Esophagus (tissue), 2 donors: ENCODE data around the gene GAD2. TPM values are rescaled to one million over a fixed set of nuclear protein-coding genes. Genes with fewer than 3 reads are reported as not detected.

ENCODE experiments used
- H3K27ac ChIP-seq, 2 donors: one replicate each; pipeline ENCODE4 v1.5.1; 2013; ENCODE audit warnings: low read depth in 2 of 2, mild to moderate bottlenecking in 2 of 2, inconsistent platforms in 1 of 2, low read length in 1 of 2, moderate library complexity in 1 of 2
- H3K27me3 ChIP-seq, 2 donors: one replicate each; pipeline ENCODE4 v1.6.1; 2013; ENCODE audit warnings: low read length in 2 of 2, control low read depth in 1 of 2, mild to moderate bottlenecking in 1 of 2; ENCODE audit not compliant: insufficient read depth in 2 of 2, control insufficient read depth in 1 of 2
- H3K36me3 ChIP-seq, 2 donors: one replicate each; pipeline ENCODE4 v1.6.1; 2013; ENCODE audit warnings: low read length in 1 of 2; ENCODE audit not compliant: control insufficient read depth in 2 of 2, insufficient read depth in 2 of 2
- H3K4me1 ChIP-seq, 2 donors: one replicate each; pipeline ENCODE4 v1.6.1; 2013; ENCODE audit warnings: low read length in 1 of 2; ENCODE audit not compliant: control insufficient read depth in 2 of 2, insufficient read depth in 2 of 2
- H3K4me3 ChIP-seq, 2 donors: one replicate each; pipeline ENCODE4 v1.5.1; 2013; ENCODE audit warnings: low read length in 2 of 2, mild to moderate bottlenecking in 2 of 2, low read depth in 1 of 2, moderate library complexity in 1 of 2
- H3K9me3 ChIP-seq, 2 donors: one replicate each; pipeline ENCODE4 v1.6.1; 2013; ENCODE audit warnings: mild to moderate bottlenecking in 2 of 2, low read depth in 1 of 2, low read length in 1 of 2, moderate library complexity in 1 of 2; ENCODE audit not compliant: control insufficient read depth in 2 of 2, insufficient read depth in 1 of 2
- WGBS, 2 donors: extraction: QIAGEN DNeasy Blood & Tissue Kit; methylation state at CpG; one replicate each; pipeline ENCODE4 v1.1.7; 2013; 5-methylcytosine and 5-hydroxymethylcytosine counted together
- polyA plus RNA-seq, 2 donors: library from polyadenylated mRNA; stranded (reverse); fragments of 200-250 nt; gene quantifications; one replicate each; pipeline ENCODE4 v1.2.3, GENCODE V29; 2013
- donor health status: healthy with polysubstance abuse.
- donor health status: Bipolar disorder and iron deficiency.

GAD2 gene
- polyA plus RNA-seq, 2 donors, result 0.01 TPM; not detected in 1

- Histone ChIP-seq H3K27me3 (no peaks in the 10 kb centered on the region), H3K4me3 (no peak overlapping the region), H3K36me3 (no peaks in the 10 kb centered on the region), H3K4me1 (no peaks in the 10 kb centered on the region), H3K27ac (no peak overlapping the region), H3K9me3 (no peaks in the 10 kb centered on the region)
- 59 to 60% methylated on average over 3 of the region's 3 CpGs for WGBS, 2 donors
Measured at GRCh38 chr10:26296360-26296759, 79.8 kb downstream of the GAD2 start.

GRCh38 chr10:26300001-26300400, 83.4 kb downstream of the GAD2 start:
- no peaks in the 10 kb centered on the region for H3K27me3 ChIP-seq
- WGBS, 2 donors, result 54 to 58% methylated on average over 2 of the region's 2 CpGs
- H3K27ac ChIP-seq, result no peak overlapping the region
- H3K4me1 ChIP-seq, result no peaks in the 10 kb centered on the region
- H3K9me3 ChIP-seq, result no peaks in the 10 kb centered on the region
- no peak overlapping the region for H3K4me3 ChIP-seq
- no peaks in the 10 kb centered on the region for H3K36me3 ChIP-seq

- Histone ChIP-seq H3K4me1 (no peaks in the 10 kb centered on the region), H3K27me3 (no peaks in the 10 kb centered on the region), H3K9me3 (no peaks in the 10 kb centered on the region), H3K4me3 (no peak overlapping the region), H3K27ac (no peak overlapping the region), H3K36me3 (no peaks in the 10 kb centered on the region)
Measured at GRCh38 chr10:26303366-26303765, 86.8 kb downstream of the GAD2 start.

- Histone ChIP-seq H3K27ac (no peak overlapping the region), H3K27me3 (no peaks in the 10 kb centered on the region), H3K9me3 (peaks cover 0 to 3% of the 10 kb centered on the region in 2 donors), H3K4me1 (no peaks in the 10 kb centered on the region), H3K36me3 (no peaks in the 10 kb centered on the region), H3K4me3 (no peak overlapping the region)
- 39% methylated on average over 3 of the region's 3 CpGs for WGBS, 2 donors
Measured at GRCh38 chr10:26310361-26310760, 93.8 kb downstream of the GAD2 start.

GRCh38 chr10:26311383-26311940, 94.9 kb downstream of the GAD2 start:
- 42 to 48% methylated on average over 6 of the region's 6 CpGs for WGBS, 2 donors
- H3K27ac ChIP-seq, result no peak overlapping the region
- peaks cover 0 to 3% of the 10 kb centered on the region in 2 donors for H3K9me3 ChIP-seq
- H3K36me3 ChIP-seq, result no peaks in the 10 kb centered on the region
- no peak overlapping the region for H3K4me3 ChIP-seq
- H3K27me3 ChIP-seq, result no peaks in the 10 kb centered on the region
- no peaks in the 10 kb centered on the region for H3K4me1 ChIP-seq

- Histone ChIP-seq H3K9me3 (peaks cover 0 to 3% of the 10 kb centered on the region in 2 donors), H3K36me3 (no peaks in the 10 kb centered on the region), H3K27ac (no peak overlapping the region), H3K4me1 (no peaks in the 10 kb centered on the region), H3K4me3 (no peak overlapping the region), H3K27me3 (no peaks in the 10 kb centered on the region)
- 75 to 76% methylated on average over 10 of the region's 10 CpGs for WGBS, 2 donors
Measured at GRCh38 chr10:26314265-26315013, 97.9 kb downstream of the GAD2 start.

GRCh38 chr10:26318672-26319071, 102.1 kb downstream of the GAD2 start:
- Histone ChIP-seq H3K27me3 (no peaks in the 10 kb centered on the region), H3K9me3 (peaks cover 0 to 2% of the 10 kb centered on the region in 2 donors), H3K27ac (no peak overlapping the region), H3K36me3 (no peaks in the 10 kb centered on the region), H3K4me1 (no peaks in the 10 kb centered on the region), H3K4me3 (no peak overlapping the region)
- 43 to 49% methylated on average over 5 of the region's 5 CpGs for WGBS, 2 donors

- H3K4me3 ChIP-seq, result no peak overlapping the region
Measured at GRCh38 chr10:26323219-26323618, 106.6 kb downstream of the GAD2 start.

GRCh38 chr10:26326851-26327250, 110.3 kb downstream of the GAD2 start:
- WGBS, 2 donors, result 72 to 75% methylated on average over 3 of the region's 3 CpGs
- Histone ChIP-seq H3K4me1 (peaks cover 0 to 3% of the 10 kb centered on the region in 2 donors), H3K36me3 (no peaks in the 10 kb centered on the region), H3K27me3 (no peaks in the 10 kb centered on the region), H3K27ac (no peak overlapping the region), H3K9me3 (peaks cover 0 to 2% of the 10 kb centered on the region in 2 donors), H3K4me3 (no peak overlapping the region)

More at GRCh38 chr10:26323219-26323618, 106.6 kb downstream of the GAD2 start:
- H3K27ac ChIP-seq, result no peak overlapping the region
- H3K4me1 ChIP-seq, result peaks cover 0 to 3% of the 10 kb centered on the region in 2 donors
- no peaks in the 10 kb centered on the region for H3K27me3 ChIP-seq
- H3K9me3 ChIP-seq, result peaks cover 0 to 4% of the 10 kb centered on the region in 2 donors
- 79% methylated on average over 3 of the region's 3 CpGs for WGBS, 2 donors
- H3K36me3 ChIP-seq, result no peaks in the 10 kb centered on the region

GRCh38 chr10:26327811-26328210, 111.2 kb downstream of the GAD2 start:
- Histone ChIP-seq H3K4me1 (peaks cover 0 to 3% of the 10 kb centered on the region in 2 donors), H3K36me3 (no peaks in the 10 kb centered on the region), H3K27me3 (no peaks in the 10 kb centered on the region), H3K9me3 (peaks cover 2% of the 10 kb centered on the region in 2 donors), H3K27ac (no peak overlapping the region), H3K4me3 (no peak overlapping the region)
- 91% methylated on average over 4 of the region's 4 CpGs for WGBS, 2 donors
